ENCODE data around the gene DKK3. TPM values are rescaled to one million over a fixed set of nuclear protein-coding genes. Genes with fewer than 3 reads are reported as not detected.

Gene DKK3
- total and polyA plus RNA-seq, 2 experiments from 2014 or later = 16.8 to 31.1 TPM

DNA sequence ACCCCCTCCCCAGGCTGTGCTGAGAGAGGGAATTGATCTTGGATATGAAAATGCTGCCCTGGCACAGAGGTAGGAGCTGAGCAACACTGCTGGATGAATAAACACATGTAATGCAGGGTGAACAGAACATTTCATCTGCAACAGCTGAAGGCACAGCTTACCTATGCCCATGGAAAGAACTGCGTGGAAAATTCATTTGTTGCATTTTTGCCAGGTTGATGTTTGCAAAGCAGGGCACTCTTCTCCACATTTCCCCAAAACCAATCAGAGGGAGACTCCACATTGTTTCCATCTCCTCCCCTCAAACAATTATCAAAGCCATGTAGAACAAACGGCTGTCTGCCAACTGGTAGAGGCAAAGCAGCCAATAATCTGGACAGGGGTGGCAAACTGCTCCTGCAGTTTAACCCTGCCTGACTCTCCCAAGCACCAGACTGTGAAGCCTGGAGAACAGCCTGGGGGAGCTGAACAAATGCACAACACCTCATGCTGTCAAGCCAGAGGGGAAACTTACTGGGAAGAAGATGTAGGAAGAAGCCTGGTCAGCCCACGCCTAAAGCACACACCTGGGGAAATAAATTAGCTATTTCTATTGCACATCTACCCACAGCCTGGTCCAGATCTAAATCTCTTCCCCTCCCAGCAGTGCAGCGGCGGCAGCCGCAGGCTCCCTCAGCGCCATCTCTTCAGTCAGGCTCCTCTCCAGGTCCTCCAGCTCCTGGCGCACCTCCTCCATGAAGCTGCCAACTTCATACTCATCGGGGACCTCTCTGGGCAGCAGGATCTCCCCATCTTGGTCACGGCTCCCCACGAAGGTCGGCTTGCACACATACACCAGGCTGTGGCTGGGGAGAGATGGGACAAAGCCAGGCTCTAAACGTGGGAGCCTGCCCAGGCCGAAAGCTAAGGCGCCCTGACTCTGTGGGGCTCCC, 44.3 kb downstream of the DKK3 start (continued):
- TF ChIP-seq, protein P1, sequence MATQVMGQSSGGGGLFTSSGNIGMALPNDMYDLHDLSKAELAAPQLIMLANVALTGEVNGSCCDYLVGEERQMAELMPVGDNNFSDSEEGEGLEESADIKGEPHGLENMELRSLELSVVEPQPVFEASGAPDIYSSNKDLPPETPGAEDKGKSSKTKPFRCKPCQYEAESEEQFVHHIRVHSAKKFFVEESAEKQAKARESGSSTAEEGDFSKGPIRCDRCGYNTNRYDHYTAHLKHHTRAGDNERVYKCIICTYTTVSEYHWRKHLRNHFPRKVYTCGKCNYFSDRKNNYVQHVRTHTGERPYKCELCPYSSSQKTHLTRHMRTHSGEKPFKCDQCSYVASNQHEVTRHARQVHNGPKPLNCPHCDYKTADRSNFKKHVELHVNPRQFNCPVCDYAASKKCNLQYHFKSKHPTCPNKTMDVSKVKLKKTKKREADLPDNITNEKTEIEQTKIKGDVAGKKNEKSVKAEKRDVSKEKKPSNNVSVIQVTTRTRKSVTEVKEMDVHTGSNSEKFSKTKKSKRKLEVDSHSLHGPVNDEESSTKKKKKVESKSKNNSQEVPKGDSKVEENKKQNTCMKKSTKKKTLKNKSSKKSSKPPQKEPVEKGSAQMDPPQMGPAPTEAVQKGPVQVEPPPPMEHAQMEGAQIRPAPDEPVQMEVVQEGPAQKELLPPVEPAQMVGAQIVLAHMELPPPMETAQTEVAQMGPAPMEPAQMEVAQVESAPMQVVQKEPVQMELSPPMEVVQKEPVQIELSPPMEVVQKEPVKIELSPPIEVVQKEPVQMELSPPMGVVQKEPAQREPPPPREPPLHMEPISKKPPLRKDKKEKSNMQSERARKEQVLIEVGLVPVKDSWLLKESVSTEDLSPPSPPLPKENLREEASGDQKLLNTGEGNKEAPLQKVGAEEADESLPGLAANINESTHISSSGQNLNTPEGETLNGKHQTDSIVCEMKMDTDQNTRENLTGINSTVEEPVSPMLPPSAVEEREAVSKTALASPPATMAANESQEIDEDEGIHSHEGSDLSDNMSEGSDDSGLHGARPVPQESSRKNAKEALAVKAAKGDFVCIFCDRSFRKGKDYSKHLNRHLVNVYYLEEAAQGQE (IDR thresholded peaks at IDR 0.05; ENCODE audit: unreplicated experiment) = no peak
- no peak for TF ChIP-seq NANOG (IDR thresholded peaks at IDR 0.05; ENCODE audit: borderline replicate concordance)

DNA sequence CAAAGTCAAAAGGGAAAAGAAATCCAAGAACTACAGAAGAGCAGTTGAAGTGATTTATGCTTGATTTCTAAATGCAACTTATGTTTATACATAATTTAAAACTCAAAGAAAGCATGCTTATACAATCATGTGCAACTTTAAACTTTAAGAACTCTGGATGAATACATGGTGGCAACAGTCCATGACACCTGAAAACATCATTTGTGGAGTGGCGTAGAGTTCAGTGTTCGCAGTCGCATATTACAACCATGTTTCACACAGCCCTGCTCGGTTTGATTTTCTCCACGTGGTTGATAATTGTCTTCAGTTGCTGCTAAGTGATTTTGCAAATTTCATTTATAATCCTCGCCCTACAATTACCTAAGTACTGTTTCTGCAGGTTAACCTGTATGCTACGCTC, 45.4 kb downstream of the DKK3 start:
- ATAC-seq (no peak), DNase-seq (ENCODE audit: low spot score) (no peak)
- Mint-ChIP-seq H3K27me3 (ENCODE audit: insufficient read depth, low read depth, poor library complexity) (peaks cover 14% of the 10 kb centered on the region), H3K4me1 (peaks cover 6% of the 10 kb centered on the region), H3K9me3 (no peaks in the 10 kb centered on the region), H3K27ac (no peak overlapping the region), H3K4me3 (no peak overlapping the region), H3K36me3 (ENCODE audit: low read depth) (0 out of 3 replicates have a peak, but pooled peaks cover 2% of the 10 kb centered on the region)
- no peaks in the 10 kb centered on the region for H4K20me1 ChIP-seq (replicated peaks; ENCODE audit: insufficient read depth)
- H3K4me1 ChIP-seq (ENCODE audit: insufficient read depth) = 0 out of 2 replicates have a peak, but pooled peaks cover 2% of the 10 kb centered on the region
- no peaks in the 10 kb centered on the region for H3K36me3 ChIP-seq (ENCODE audit: insufficient read depth)
- H3K27me3 ChIP-seq (ENCODE audit: insufficient read depth) = no peaks in the 10 kb centered on the region
- H3K79me2 ChIP-seq (replicated peaks; ENCODE audit: insufficient read depth) = no peaks in the 10 kb centered on the region
- no peak overlapping the region for H3K4me3 ChIP-seq
- no peak overlapping the region for H3K27ac ChIP-seq (ENCODE audit: low read depth)
- H2AFZ ChIP-seq = no peak overlapping the region
- H3K4me2 ChIP-seq = no peak overlapping the region
- H3K9me2 ChIP-seq (ENCODE audit: insufficient read depth) = no peaks in the 10 kb centered on the region
- no peaks in the 10 kb centered on the region for H3F3A ChIP-seq (replicated peaks; ENCODE audit: low read depth)
- TF ChIP-seq, protein P2, sequence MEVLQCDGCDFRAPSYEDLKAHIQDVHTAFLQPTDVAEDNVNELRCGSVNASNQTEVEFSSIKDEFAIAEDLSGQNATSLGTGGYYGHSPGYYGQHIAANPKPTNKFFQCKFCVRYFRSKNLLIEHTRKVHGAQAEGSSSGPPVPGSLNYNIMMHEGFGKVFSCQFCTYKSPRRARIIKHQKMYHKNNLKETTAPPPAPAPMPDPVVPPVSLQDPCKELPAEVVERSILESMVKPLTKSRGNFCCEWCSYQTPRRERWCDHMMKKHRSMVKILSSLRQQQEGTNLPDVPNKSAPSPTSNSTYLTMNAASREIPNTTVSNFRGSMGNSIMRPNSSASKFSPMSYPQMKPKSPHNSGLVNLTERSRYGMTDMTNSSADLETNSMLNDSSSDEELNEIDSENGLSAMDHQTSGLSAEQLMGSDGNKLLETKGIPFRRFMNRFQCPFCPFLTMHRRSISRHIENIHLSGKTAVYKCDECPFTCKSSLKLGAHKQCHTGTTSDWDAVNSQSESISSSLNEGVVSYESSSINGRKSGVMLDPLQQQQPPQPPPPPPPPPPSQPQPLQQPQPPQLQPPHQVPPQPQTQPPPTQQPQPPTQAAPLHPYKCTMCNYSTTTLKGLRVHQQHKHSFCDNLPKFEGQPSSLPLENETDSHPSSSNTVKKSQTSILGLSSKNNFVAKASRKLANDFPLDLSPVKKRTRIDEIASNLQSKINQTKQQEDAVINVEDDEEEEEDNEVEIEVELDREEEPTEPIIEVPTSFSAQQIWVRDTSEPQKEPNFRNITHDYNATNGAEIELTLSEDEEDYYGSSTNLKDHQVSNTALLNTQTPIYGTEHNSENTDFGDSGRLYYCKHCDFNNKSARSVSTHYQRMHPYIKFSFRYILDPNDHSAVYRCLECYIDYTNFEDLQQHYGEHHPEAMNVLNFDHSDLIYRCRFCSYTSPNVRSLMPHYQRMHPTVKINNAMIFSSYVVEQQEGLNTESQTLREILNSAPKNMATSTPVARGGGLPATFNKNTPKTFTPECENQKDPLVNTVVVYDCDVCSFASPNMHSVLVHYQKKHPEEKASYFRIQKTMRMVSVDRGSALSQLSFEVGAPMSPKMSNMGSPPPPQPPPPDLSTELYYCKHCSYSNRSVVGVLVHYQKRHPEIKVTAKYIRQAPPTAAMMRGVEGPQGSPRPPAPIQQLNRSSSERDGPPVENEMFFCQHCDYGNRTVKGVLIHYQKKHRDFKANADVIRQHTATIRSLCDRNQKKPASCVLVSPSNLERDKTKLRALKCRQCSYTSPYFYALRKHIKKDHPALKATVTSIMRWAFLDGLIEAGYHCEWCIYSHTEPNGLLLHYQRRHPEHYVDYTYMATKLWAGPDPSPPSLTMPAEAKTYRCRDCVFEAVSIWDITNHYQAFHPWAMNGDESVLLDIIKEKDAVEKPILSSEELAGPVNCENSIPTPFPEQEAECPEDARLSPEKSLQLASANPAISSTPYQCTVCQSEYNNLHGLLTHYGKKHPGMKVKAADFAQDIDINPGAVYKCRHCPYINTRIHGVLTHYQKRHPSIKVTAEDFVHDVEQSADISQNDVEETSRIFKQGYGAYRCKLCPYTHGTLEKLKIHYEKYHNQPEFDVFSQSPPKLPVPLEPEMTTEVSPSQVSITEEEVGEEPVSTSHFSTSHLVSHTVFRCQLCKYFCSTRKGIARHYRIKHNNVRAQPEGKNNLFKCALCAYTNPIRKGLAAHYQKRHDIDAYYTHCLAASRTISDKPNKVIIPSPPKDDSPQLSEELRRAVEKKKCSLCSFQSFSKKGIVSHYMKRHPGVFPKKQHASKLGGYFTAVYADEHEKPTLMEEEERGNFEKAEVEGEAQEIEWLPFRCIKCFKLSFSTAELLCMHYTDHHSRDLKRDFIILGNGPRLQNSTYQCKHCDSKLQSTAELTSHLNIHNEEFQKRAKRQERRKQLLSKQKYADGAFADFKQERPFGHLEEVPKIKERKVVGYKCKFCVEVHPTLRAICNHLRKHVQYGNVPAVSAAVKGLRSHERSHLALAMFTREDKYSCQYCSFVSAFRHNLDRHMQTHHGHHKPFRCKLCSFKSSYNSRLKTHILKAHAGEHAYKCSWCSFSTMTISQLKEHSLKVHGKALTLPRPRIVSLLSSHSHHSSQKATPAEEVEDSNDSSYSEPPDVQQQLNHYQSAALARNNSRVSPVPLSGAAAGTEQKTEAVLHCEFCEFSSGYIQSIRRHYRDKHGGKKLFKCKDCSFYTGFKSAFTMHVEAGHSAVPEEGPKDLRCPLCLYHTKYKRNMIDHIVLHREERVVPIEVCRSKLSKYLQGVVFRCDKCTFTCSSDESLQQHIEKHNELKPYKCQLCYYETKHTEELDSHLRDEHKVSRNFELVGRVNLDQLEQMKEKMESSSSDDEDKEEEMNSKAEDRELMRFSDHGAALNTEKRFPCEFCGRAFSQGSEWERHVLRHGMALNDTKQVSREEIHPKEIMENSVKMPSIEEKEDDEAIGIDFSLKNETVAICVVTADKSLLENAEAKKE (CRISPR knock-in tag; IDR thresholded peaks at IDR 0.05) = no peak
- TF ChIP-seq, protein P3, sequence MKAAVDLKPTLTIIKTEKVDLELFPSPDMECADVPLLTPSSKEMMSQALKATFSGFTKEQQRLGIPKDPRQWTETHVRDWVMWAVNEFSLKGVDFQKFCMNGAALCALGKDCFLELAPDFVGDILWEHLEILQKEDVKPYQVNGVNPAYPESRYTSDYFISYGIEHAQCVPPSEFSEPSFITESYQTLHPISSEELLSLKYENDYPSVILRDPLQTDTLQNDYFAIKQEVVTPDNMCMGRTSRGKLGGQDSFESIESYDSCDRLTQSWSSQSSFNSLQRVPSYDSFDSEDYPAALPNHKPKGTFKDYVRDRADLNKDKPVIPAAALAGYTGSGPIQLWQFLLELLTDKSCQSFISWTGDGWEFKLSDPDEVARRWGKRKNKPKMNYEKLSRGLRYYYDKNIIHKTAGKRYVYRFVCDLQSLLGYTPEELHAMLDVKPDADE (IDR thresholded peaks at IDR 0.05) = no peak
- no peak for TF ChIP-seq NANOG (IDR thresholded peaks at IDR 0.05; ENCODE audit: borderline replicate concordance)
- TF ChIP-seq, protein P1 (IDR thresholded peaks at IDR 0.05; ENCODE audit: unreplicated experiment) = no peak
- no peak for TF ChIP-seq STAT1 (IDR thresholded peaks at IDR 0.05; ENCODE audit: unreplicated experiment)
